RWPE1 (cell line): ENCODE data around the gene TBC1D22A.

Experiments
- CTCF ChIA-PET: fragments of 350-600 bp; sonication (Branson Sonifier 250); formaldehyde crosslinking; extraction: SDS; loops from one replicate; lab custom pipeline; 2021; lab: Yijun Ruan, JAX
- POLR2A ChIA-PET: fragments of 400-600 bp; formaldehyde crosslinking; extraction: SDS; loops from one replicate; lab custom pipeline; 2020; ENCODE audit warnings: antibody characterized with exemption; ENCODE audit not compliant: low non-redundant PET; lab: Yijun Ruan, JAX
- DNase-seq: peaks from one replicate; pipeline ENCODE4 v3.0.0; 2012; ENCODE audit warnings: low spot score
- H3K27ac ChIP-seq: fragments of 450-650 bp; 2 replicates; pipeline ENCODE4 v1.5.1; 2017
- TF ChIP-seq, protein P1 (sequence below): fragments of 450-650 bp; conservative IDR thresholded peaks from 2 replicates; pipeline ENCODE4 v1.5.1; 2017; ENCODE audit warnings: low read depth, mild to moderate bottlenecking

TBC1D22A gene

GRCh38 chr22:46767249-46767985, 5.0 kb downstream of the TBC1D22A start:
- ChIA-PET POLR2A (no interaction called here), CTCF (interaction anchor here (0.6 to 0.7 kb wide), 3 partner anchors 204 to 732 kb away, joined by 3 to 4 read pairs (median 3); no protein-coding TSS in a partner anchor)
- TF ChIP-seq, protein P1, sequence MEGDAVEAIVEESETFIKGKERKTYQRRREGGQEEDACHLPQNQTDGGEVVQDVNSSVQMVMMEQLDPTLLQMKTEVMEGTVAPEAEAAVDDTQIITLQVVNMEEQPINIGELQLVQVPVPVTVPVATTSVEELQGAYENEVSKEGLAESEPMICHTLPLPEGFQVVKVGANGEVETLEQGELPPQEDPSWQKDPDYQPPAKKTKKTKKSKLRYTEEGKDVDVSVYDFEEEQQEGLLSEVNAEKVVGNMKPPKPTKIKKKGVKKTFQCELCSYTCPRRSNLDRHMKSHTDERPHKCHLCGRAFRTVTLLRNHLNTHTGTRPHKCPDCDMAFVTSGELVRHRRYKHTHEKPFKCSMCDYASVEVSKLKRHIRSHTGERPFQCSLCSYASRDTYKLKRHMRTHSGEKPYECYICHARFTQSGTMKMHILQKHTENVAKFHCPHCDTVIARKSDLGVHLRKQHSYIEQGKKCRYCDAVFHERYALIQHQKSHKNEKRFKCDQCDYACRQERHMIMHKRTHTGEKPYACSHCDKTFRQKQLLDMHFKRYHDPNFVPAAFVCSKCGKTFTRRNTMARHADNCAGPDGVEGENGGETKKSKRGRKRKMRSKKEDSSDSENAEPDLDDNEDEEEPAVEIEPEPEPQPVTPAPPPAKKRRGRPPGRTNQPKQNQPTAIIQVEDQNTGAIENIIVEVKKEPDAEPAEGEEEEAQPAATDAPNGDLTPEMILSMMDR, result no peak
- no peak overlapping the region for H3K27ac ChIP-seq
- DNase-seq, result no peak

- ChIA-PET POLR2A (no interaction called here), CTCF (no interaction called here)
- peak overlapping the region; percentile 63 for H3K27ac ChIP-seq
- DNase-seq, result no peak
- TF ChIP-seq, protein P1, result no peak
These were observed 6.8 kb downstream of the TBC1D22A start for GRCh38 chr22:46769191-46769675.

GRCh38 chr22:46769706-46770105, 7.3 kb downstream of the TBC1D22A start:
- TF ChIP-seq, protein P1, result no peak
- ChIA-PET CTCF (no interaction called here), POLR2A (no interaction called here)
- H3K27ac ChIP-seq, result peak overlapping the region; percentile 63
- no peak for DNase-seq

DNA sequence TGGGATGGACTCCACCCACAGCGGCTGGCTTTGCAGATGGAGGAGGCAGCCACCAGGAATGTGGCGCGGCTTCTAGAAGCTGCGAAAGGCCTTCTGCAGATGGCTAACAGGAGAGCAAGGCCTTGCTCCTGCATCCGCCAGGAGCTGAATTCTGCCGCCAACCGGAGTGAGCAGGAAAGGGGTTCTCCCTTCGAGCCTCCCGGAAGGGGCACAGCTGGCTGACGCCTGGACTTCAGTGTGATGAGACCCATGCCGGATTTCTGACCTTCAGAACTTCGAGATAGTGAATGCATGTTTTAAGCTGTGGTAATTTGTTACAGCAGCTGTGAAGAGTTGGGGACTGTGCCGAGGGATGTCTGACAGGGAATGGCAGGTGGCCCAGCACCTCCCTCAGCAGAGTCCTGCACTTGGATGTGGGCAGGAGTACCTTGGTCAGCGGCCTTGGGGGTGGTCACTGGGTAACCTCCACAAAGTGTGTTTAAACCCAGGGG, 7.7 kb downstream of the TBC1D22A start:
- POLR2A ChIA-PET, result no interaction called here
- H3K27ac ChIP-seq, result peak overlapping the region; percentile 63
- CTCF ChIA-PET, result no interaction called here
- no peak for DNase-seq
- TF ChIP-seq, protein P1, result no peak

GRCh38 chr22:46770726-46771125, 8.3 kb downstream of the TBC1D22A start:
- no peak for DNase-seq
- TF ChIP-seq, protein P1, result no peak
- ChIA-PET CTCF (no interaction called here), POLR2A (no interaction called here)
- peak overlapping the region; percentile 63 for H3K27ac ChIP-seq

- POLR2A ChIA-PET, result interaction anchor here (0.9 kb wide), 1 partner anchor 11 kb away, joined by 3 read pairs; the partner anchor contains the start of gene TBC1D22A
- TF ChIP-seq, protein P1, result no peak
- CTCF ChIA-PET, result interaction anchor here (0.9 kb wide), 1 partner anchor 10 kb away, joined by 3 read pairs; no protein-coding TSS in a partner anchor
- DNase-seq, result no peak
- peak overlapping the region; percentile 94 for H3K27ac ChIP-seq
These were observed 10.6 kb downstream of the TBC1D22A start for GRCh38 chr22:46773076-46773475.
